Suprapubic skin (tissue), 4 donors: ENCODE results near the gene KRTAP10-3. TPM values are rescaled to one million over a fixed set of nuclear protein-coding genes. Genes with fewer than 3 reads are reported as not detected.
"Not testable (repeated sequence)": the region's sequence is repeated elsewhere in the genome, so short reads cannot be mapped to it uniquely, and the experiment has no call there.

Source experiments
- DNase-seq, 2 donors: peaks; one replicate each; pipeline ENCODE4 v3.0.0-alpha.2; 2019; ENCODE audit warnings: low spot score in 2 of 2
- H3K27ac ChIP-seq: fragments of 200-600 bp; sonication (generic); one replicate; pipeline ENCODE4 v1.5.1; 2019
- H3K27me3 ChIP-seq: fragments of 200-600 bp; sonication (generic); one replicate; pipeline ENCODE4 v1.5.1; 2019
- H3K36me3 ChIP-seq: fragments of 200-600 bp; sonication (generic); one replicate; pipeline ENCODE4 v1.5.1; 2019
- H3K4me1 ChIP-seq: fragments of 200-600 bp; sonication (generic); one replicate; pipeline ENCODE4 v1.5.1; 2019
- H3K4me3 ChIP-seq: fragments of 200-600 bp; sonication (generic); one replicate; pipeline ENCODE4 v1.5.1; 2019; ENCODE audit warnings: mild to moderate bottlenecking
- H3K9me3 ChIP-seq: fragments of 200-600 bp; sonication (generic); one replicate; pipeline ENCODE4 v1.5.1; 2019
- CTCF ChIP-seq, 2 donors: fragments of 200-600 bp in 1 of 2; fragments of 450-650 bp in 1 of 2; sonication (generic) in 1 of 2; IDR thresholded peaks; one replicate each; pipeline ENCODE4 v1.5.1; 2016 to 2019; ENCODE audit warnings: antibody characterized with exemption in 2 of 2, mild to moderate bottlenecking in 1 of 2, moderate library complexity in 1 of 2
- EP300 ChIP-seq: sonication (generic); formaldehyde crosslinking; IDR thresholded peaks from one replicate; pipeline ENCODE4 v1.6.1; 2017; ENCODE audit warnings: antibody characterized with exemption
- POLR2A ChIP-seq, 2 donors: fragments of 450-650 bp; IDR thresholded peaks; one replicate each; pipeline ENCODE4 v1.6.1; 2017; ENCODE audit warnings: antibody characterized with exemption in 2 of 2, mild to moderate bottlenecking in 2 of 2, moderate library complexity in 2 of 2
- POLR2AphosphoS5 ChIP-seq, 3 donors: sonication (generic); formaldehyde crosslinking; IDR thresholded peaks; one replicate each; pipeline ENCODE4 v1.6.1; 2017; ENCODE audit warnings: antibody characterized with exemption in 3 of 3
- WGBS: methylation state at CpG from one replicate; pipeline ENCODE4 v1.1.5; 2018; 5-methylcytosine and 5-hydroxymethylcytosine counted together
- total RNA-seq, 4 donors: library from RNA; depleted of rRNA; stranded (reverse); fragments of >200 nt; gene quantifications; one replicate each; pipeline ENCODE4 v1.1.0, GENCODE V29; 2016

The KRTAP10-3 gene
- total RNA-seq, 4 donors from 2014 or later, result 1.1 to 5.8 (median 3.3) TPM; not detected in 1

- H3K4me1 ChIP-seq, result peaks cover 4% of the 10 kb centered on the region
- no peaks in the 10 kb centered on the region for H3K9me3 ChIP-seq
- TF ChIP-seq EP300, result no peak
- TF ChIP-seq POLR2A (IDR thresholded peaks at IDR 0.05), result no peak
- no peak for TF ChIP-seq POLR2AphosphoS5 (IDR thresholded peaks at IDR 0.05)
- no peak for TF ChIP-seq CTCF (IDR thresholded peaks at IDR 0.05)
- no peak overlapping the region for H3K4me3 ChIP-seq
- H3K27me3 ChIP-seq, result peaks cover 26% of the 10 kb centered on the region
- no peak overlapping the region for H3K27ac ChIP-seq
- no peaks in the 10 kb centered on the region for H3K36me3 ChIP-seq
- WGBS, result 91% methylated on average over 3 of the region's 3 CpGs
- DNase-seq, result no peak
These were observed 22.6 kb upstream of the KRTAP10-3 start for GRCh38 chr21:44581158-44581557.

- H3K27me3 ChIP-seq, result peaks cover 17% of the 10 kb centered on the region
- not testable (repeated sequence) for H3K27ac ChIP-seq, H3K4me1 ChIP-seq, H3K9me3 ChIP-seq, H3K36me3 ChIP-seq, H3K4me3 ChIP-seq
- peak in 1 of 2 donors; percentile 47 for DNase-seq
- 52% methylated on average over 13 of the region's 19 CpGs for WGBS
These were observed 21.7 kb upstream of the KRTAP10-3 start, which contains the start of gene KRTAP10-5 for GRCh38 chr21:44580231-44580821. KRTAP10-5 (minus strand) TSS chr21:44580604; CDS start chr21:44580578, 26 bp downstream.

- Histone ChIP-seq H3K4me1 (peaks cover 4% of the 10 kb centered on the region), H3K27ac (no peak overlapping the region), H3K27me3 (peaks cover 15% of the 10 kb centered on the region), H3K36me3 (no peaks in the 10 kb centered on the region), H3K4me3 (no peak overlapping the region), H3K9me3 (no peaks in the 10 kb centered on the region)
- 79% methylated on average over 7 of the region's 7 CpGs for WGBS
- TF ChIP-seq CTCF (IDR thresholded peaks at IDR 0.05), result no peak
- no peak for TF ChIP-seq POLR2AphosphoS5 (IDR thresholded peaks at IDR 0.05)
- no peak for TF ChIP-seq POLR2A (IDR thresholded peaks at IDR 0.05)
- TF ChIP-seq EP300, result no peak
- DNase-seq, result peak in 1 of 2 donors; percentile 61
These were observed 21.2 kb upstream of the KRTAP10-3 start for GRCh38 chr21:44579833-44580144.

- TF ChIP-seq CTCF (IDR thresholded peaks at IDR 0.05), result no peak
- no peak for TF ChIP-seq POLR2A (IDR thresholded peaks at IDR 0.05)
- no peak for TF ChIP-seq EP300
- peak in 1 of 2 donors; percentile 55 for DNase-seq
- H3K36me3 ChIP-seq, result no peaks in the 10 kb centered on the region
- H3K9me3 ChIP-seq, result no peaks in the 10 kb centered on the region
- WGBS, result 88% methylated on average over 15 of the region's 22 CpGs
- peaks cover 18% of the 10 kb centered on the region for H3K27me3 ChIP-seq
- H3K4me3 ChIP-seq, result no peak overlapping the region
- H3K27ac ChIP-seq, result no peak overlapping the region
- H3K4me1 ChIP-seq, result peaks cover 7% of the 10 kb centered on the region
These were observed 20.6 kb upstream of the KRTAP10-3 start for GRCh38 chr21:44579056-44579832.

GRCh38 chr21:44578371-44579055 lies 19.9 kb upstream of the KRTAP10-3 start:
- TF ChIP-seq POLR2AphosphoS5 (IDR thresholded peaks at IDR 0.05) (no peak), CTCF (IDR thresholded peaks at IDR 0.05) (no peak), EP300 (no peak), POLR2A (IDR thresholded peaks at IDR 0.05) (no peak)
- 97% methylated on average over 10 of the region's 17 CpGs for WGBS

More at GRCh38 chr21:44578371-44579055, 19.9 kb upstream of the KRTAP10-3 start:
- H3K27ac ChIP-seq, result no peak overlapping the region
- peaks cover 13% of the 10 kb centered on the region for H3K27me3 ChIP-seq
- DNase-seq, result peak in 1 of 2 donors; percentile 65
- H3K4me3 ChIP-seq, result no peak overlapping the region
- no peaks in the 10 kb centered on the region for H3K9me3 ChIP-seq
- no peaks in the 10 kb centered on the region for H3K36me3 ChIP-seq
- peaks cover 8% of the 10 kb centered on the region for H3K4me1 ChIP-seq
